NCI-H128 (cell line): ENCODE measurements around the gene TNFRSF8.

Source experiments
- DNase-seq: peaks from one replicate; lab custom pipeline; 2025; ENCODE audit not compliant: unreplicated experiment; lab: John Stamatoyannopoulos, UW

Gene TNFRSF8

DNA sequence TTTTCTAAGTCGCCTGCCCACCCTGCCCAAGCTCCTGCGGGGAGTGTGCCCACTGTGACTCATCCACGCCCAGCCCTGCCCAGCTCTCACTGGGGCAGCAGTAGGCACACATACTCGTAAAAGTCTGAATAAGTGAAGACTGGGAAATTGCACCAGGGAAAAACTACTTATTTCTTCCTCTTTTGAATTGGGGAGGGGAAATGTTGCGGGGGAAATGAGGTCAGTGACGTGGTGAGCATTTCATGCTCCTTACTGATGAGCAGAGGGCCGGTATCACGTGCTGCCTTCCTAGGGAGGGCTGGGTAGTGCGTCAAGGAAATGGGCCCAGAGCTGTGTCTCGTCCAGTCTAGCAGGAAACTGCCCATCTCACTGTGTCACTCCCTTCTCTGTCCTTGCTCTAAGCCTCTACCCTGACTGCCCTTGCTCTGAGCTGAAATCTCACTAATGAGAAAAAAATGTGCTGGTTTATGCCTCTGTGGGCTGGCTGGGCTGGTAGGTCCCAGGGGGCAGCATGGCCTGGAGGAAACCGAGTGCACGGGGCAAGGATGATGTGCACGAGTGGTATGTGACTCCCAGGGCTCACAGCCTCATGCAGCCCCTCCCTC lies 90.2 kb downstream of the TNFRSF8 start:
- no peak for DNase-seq

DNA sequence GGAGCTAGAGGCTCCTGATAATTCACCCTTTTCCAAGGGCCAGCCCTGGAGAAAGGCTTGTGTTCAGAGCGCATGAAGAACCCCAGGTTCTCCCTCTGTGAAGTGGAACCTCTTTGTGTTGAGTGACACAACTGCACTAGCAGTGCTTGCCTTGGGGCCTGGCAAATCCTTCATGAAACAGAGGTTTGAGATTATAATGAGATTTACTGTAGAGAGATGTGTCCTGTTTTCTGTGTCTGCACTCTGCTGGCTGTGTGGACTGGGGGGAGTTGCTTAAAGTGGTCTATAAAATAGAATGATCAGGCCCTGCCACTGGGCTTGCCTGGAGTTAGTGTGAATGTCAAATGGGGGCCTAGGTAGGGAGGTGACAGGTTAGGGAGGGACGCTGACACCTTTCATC lies 92.2 kb downstream of the TNFRSF8 start:
- no peak for DNase-seq

DNA sequence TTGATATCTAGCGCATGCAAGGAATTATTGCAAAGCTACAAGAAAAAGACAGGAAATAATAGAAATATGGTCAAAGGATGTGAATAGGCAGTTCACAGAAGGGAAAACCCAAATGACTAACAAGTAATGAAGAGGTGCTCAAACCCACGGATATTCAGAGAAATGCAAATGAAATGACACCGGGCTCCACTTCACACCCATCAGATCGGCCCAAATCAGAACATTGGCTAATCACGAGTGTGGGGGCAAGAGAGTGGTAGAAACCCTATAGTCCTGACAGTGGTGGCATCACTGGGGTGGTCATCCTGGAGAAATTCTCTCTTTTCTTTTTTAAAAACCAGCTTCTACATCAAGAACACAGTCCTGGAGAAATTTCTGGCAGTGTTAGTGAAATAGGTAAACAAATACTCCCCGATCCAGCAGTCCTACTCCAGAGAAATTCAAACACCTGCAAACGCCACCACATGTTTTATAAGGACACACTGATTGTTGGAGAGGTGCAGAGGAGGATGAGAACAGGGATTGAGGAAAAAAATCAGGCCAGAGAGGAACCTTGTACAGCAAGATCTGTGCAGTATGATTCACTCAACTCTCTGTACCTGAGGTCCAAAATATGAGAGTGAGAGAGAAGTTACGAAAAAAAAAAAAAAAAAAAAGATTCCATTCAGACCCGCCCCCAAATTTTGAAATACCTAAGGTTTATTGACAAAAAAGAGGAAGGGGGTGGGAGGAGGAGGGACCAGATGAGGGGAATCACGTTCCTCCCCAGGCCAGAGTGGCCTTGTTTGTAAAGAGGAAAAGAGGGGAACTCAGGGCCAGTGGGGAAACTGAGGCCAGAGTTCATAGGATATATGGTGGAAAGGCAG lies 94.5 kb downstream of the TNFRSF8 start:
- DNase-seq = no peak

DNA sequence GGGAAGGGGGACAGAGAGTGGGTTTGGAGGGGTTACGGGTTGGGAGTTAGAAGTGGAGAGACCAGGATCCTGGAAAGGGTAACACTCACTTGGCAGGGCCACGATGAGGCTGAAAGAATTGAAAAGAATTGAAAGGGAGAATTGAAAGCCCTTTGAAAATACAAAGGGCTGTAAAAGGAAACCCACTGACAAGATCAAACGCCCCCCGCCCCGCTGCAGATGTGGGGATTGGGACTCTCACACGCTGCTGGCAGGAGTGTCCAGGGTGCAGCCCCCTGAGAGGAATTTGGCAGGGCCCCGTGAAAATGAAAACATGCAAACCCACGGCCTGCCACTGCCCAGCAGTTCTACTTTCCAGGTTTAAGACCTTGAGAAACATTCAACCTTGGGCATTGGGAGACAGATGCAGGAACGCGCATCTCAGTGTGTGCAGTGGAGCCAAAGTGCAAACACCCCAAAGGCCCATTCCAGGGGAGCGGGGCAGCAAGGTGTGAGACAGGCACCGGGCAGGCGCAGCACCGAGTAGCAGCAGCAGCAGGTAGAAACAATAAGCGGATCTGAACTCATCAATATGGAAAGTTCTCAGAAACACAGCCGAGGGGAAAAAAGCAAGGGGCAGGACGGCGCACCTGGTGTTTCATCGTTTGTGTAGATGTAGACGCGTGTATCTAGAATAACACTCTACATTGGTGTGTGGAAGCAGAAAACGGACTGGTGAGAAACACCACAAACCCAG lies 95.4 kb downstream of the TNFRSF8 start:
- no peak for DNase-seq

DNA sequence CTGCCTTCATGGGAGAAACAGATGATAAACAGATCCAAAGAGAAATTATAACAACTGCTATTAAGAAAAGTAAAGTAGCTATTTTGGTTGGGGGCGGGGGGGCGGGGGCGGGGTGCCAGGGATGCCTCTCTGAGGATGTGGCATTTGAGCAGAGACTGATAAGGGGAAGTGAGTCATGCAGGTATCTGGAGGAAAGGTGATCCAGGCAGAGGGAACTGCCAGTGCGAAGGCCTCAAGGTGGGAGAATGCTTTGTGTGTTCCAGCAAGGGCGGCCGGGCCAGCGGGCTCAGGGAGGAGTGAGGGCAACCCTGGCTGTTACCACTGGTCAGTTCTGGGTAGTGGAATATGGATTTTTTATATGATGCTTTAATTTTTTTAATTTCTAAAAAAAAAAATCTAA lies 96.7 kb downstream of the TNFRSF8 start:
- DNase-seq = no peak

DNA sequence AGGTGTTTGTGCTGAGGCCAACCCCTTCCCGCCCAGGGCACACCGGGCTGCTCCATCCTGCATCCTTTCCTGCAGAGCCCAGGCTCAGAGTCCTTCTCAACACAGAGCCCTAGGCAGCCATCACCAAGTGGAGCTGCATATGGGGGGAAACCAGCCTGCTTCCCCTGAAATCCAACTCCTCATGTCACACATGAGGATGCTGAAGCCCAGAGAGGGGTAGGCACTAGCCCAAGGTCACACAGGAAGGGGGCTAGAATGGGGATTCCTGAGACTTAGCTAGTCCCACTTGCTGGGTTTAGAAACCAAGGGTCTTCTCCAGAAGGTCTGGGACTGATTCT lies 98.2 kb downstream of the TNFRSF8 start:
- no peak for DNase-seq

DNA sequence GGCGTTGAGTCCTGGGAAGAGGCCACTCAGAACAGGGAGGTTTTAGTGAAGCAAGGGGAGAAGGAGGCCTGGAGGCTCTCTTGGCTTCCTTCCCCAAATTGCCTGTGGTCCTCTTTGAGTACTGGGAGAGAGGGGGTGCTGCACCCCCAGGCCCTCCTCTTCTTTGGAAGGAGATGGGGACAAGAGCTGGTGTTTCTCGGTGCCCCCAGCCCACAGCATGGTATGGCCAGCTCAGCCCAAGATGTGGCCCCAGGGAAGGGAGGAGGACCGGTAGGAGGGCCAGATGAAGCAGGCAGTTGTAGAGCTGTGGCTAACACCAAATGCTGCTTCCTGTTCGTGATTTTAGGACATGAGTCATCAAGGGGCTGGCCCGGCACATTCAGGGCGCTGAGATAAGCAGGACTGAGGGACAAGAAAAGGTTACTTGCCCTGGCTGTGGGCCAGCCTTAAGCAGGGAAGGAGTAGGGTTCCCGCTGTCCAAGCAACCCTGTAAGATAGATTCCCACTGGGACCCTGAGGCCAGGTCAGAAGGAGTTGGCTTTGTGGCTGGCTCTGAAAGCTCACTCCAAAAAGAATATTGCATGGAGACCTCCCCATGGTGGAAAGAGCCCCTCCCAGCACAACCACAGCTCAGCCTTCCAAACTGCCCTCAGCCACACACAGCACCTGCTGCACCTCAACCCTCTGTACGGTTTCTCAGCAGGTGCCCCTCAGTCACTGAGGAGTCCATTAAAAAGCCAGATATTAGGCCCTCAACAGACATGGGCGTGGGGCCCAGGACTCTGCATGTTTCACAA lies 98.8 kb downstream of the TNFRSF8 start:
- no peak for DNase-seq

DNA sequence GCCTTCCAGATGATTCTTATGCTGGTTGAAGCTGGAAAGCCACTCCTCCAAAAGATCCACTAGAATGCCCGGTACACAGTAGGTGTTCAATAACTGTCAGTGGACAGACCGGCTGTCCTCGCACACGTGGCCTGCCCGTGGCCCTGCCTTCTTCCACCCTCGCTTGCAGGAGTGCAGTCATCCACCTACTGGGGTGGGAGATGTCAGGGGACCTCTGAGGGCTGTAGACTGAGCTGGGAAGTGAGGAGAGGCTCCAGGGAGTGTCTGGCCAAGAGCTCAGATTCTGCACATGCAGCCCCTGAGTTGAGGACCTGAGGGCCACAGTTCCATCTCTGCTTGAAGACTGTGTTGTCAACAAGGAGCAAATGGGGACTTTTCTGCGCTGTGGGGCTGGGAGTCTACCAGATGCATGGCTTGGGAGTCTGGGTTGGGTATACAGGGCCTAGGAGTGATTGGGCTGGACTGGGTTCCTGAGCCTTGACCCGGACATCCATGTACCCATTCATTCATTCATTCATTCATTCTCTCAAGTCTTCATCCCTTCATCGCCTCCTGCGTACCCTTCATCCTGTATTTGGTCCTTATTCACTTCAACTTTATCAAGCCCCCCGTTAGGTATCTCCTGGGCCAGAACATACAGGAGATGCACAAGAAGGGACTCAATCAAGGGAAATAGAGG lies 99.5 kb downstream of the TNFRSF8 start:
- DNase-seq = no peak

DNA sequence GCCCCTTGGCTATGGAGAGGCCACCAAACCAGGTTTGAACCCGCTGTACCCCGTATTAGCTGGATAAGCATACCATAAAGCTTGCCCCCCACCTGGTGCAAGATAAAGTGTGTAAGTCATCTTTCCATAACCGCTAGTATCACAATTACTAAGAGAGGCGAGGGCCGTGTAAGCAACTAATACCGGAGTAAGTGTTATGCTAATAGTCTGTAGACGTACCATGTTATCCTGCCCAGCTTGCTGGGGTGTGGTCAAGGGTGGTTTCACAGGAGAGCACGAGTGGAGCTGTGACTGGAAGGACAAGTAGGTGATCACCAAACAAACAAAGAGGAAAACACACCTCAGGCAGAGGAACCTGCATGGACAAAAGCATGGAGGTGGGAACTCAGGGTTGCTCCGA lies 100.1 kb downstream of the TNFRSF8 start:
- no peak for DNase-seq

DNA sequence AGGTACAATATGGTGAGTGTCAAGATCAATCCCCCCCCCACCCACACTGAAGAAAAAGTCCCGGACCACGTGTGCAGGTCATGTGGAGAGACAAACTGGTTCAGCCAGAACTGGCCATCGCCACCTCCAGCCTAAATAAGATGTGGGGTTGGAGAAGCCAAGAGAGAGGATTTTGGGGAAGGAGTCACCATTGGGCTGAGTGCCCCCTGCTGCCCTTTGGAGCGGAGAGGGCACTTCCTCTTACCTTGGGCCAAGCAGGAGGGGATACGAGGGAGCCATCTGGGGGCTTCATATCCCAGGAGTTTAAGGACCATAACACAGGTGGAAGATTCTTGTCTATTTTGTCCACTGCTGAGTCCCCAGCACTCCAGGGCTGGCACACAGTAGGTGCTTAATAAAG lies 101.1 kb downstream of the TNFRSF8 start:
- DNase-seq = no peak

DNA sequence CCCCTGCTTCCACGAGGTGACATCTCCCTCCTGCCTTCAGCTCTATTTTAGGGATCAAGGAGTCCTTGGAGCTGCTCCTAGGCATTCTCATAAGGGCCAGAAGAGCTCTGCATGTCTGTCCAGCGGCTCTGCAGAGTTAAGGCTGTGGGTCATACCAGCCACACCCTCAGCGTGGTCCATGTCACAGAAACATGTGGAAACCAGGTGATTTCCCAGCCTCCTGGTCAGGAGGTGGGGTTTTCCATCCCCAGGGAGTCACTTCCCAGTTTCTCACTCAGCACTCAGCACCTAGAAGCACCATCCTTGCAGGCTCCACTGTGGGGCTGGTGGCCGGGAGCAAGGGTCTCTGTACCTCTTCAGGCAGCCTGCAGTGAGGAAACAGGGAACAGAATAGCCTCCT lies 102.2 kb downstream of the TNFRSF8 start:
- DNase-seq = no peak

DNA sequence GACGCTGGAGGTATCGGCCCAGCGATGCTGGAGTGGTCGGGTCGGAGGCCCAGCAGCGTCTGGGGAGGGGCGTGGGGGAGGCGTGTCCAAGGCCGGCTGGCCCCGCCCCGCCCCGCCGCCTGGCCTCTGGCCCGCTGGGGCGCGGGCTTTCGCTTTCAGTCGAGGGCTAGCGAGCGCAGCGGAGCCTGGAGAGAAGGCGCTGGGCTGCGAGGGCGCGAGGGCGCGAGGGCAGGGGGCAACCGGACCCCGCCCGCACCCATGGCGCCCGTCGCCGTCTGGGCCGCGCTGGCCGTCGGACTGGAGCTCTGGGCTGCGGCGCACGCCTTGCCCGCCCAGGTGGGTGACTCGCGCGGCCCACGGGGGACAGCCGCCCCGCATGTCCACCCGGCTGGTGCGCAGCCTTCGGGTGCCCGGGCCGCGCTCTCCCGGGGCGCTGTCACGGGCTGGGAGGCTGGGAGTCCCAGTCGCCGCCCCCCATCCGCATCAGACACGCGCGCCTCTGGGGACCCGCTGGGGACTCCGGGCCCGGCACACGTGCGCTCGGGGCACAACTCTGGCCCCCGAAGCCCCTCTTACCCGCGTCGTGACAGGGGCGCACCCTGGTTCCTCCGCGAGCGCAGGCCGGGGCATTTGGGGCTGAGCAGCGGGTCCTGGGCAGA lies 103.9 kb downstream of the TNFRSF8 start, which contains the start of gene TNFRSF1B:
TNFRSF1B (plus strand) TSS at position 158 of the 659 bp plus-strand sequence; CDS start at position 259, 101 bp downstream.
- no peak for DNase-seq

DNA sequence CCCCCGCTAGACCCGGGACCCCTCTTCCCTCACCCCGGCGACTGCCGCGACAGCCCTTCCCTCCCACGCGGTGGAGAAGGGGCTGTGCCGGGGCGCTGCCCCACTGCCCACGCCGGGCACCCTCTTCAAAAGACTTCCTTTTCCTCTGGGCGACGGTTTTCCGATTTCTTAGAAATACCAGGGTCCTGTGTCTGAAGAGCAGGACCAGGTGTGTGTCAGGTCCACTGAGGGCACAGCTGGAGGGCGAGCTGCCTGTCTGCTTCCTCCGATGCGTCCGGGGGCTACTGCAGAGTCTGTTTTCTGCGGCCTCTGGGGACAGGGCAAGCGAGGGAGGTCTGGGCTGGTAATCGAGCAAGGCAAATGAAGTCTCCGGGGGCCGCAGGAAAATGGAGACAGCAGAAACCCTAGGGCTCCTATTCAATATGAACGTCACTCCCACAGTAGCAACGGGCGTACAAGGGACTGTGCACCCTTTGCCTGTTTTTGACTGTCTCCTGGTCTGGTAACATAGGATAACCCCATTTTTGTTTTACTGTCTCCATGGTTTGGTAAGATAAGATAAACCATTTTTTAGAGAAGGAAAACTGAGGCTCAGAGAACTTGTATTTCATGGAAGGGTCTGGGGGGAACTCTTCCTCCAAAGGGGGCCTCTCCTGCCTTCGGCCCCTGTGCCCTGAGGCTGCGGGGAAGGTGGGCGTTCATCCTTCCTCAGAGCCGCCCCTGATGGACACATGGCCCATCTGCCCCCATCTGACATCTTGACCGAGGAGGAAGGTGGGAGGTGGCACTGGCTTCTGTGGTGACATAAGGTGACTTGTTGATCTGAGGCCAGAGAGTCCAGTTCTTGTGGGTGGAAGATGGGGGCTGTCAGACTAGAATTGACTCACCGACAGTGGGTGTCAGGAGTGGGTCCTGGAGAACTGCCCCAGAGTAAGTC lies 104.7 kb downstream of the TNFRSF8 start:
- no peak for DNase-seq

DNA sequence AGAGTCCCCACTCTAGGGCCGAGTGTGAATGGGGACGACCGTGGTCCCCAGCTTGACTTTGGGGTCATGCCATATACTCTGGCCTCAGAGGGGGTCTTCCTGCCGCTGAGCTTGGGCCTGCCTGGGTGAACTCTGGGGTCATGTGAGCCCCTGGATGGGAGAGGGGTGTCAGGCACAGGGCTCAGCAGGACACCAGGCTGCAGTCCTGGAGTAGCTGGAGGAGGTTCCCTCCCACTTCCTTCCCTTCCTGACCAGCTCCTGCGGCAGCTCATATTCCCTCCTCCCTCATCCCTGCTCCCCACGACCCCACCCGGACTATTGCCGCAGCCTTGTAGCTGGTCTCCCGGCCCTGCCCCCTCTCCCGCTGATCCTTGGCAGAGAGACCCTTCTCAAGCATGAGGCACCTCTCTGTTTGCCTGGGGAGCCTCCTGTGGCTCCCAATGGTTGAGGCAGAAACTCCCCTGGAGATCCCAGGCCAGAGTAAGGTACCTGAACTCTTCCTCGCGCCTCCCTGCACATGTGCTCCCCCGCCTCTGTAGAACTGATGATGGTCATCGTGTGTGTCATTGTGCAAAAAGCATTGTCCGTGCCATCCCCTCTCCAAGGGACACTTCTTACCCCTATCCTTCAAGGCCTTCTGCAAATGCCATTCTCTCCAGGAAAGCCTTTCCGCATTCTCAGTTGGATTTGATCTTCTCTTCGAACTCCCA lies 105.5 kb downstream of the TNFRSF8 start:
- DNase-seq = no peak

DNA sequence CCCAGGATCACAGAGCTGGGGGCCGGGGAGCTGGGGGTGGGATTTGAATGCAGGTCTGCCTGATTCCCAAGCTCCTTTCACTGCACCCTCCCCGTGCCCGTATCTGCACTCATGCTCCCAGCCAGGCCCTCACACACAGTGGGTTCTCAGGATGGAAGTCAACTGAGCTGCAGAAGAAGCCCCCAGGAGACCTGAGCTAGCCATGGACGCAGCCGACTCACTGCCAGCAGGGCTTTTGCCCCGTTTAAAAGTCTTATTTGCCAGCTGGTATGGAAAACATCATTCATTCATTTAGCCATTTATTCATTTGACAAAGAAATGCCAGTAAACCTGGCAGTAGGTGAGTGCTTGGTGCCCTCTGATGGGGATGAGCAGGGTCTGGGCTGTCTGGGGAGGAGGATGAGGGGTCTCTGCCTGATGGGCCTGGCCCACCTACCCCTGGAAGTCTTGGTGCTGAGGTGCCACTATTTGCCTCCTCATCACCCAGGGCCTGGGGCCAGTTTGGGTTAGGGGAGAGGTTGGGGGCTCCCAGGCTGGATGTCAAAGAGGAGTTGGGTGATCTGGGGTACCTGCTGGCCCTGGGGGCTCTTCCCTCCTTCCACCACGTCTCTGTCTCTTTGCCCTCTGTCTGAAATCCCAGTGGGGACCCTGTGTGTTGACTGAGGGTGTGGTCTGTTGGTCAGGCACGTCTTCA lies 106.5 kb downstream of the TNFRSF8 start:
- DNase-seq = no peak

DNA sequence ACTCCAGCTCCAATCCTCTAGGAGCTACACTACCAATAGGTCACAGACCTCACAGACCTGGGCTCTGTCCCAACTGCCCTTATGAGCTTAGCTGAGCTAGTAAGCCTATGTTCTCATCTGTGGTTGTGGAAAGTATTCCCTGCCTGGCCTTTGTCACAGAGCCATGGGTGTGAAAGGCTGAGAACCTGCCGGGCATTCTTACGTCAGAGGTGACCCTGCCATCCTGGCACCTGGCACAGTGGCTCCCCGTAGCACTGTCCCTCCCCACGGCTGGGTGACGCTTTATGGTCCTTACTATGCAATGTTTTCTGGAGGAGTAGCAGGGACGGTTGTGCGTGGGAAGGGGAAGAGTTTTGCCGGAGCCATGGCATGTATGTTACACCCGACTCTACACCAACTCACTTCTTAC lies 107.2 kb downstream of the TNFRSF8 start:
- DNase-seq = no peak

DNA sequence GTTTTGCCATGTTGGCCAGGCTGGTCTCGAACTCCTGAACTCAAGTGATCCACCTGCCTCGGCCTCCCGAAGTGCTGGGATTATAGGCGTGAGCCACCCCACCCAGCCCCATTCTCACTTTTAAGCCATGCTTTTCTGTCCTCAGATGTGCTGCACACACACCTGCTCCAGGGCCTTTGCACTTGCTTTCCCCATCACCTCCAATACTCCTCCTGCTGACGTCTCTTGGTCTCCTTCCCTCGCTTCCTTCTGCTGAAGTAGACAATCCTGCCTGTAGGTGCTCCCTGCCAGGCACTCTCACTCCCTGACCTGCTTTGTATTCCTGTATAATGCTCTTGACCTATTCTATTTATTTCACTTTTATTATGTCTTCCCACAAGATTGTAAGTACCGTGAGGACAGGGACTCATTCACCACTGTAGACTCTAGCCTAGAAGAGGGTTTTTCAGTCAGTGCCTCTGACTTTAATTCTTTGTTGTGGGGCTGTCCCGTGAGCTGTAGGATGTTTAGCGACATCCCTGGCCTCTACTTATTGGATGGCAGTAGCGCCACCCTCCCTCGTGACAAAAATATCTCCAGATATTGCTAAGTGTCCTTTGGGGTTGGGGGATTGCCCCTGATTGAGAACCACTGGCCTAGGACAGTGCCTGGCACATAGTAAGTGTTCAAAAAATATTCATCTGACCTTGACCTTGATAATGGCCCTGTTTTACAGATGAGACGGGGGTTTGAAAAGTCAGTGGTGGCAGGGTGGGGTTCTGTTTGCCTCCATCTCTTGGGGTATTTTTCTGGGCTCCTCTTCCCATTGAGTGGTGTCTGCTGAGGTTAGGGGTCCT lies 108.3 kb downstream of the TNFRSF8 start:
- DNase-seq = no peak
